Activated naive CD4-positive, alpha-beta T cell (primary cell): ENCODE results near the gene TNFRSF18.

ENCODE experiments used
- DNase-seq, 4 experiments: peaks; one replicate each; lab custom pipeline; 2025; lab: John Stamatoyannopoulos, UW

The TNFRSF18 gene

GRCh38 chr1:1228596-1229321 is 22.4 kb upstream of the TNFRSF18 start:
- no peak for DNase-seq

- no peak for DNase-seq
Measured at GRCh38 chr1:1228187-1228586, 21.8 kb upstream of the TNFRSF18 start.

- no peak for DNase-seq
Measured at GRCh38 chr1:1227386-1227785, 21.0 kb upstream of the TNFRSF18 start.

- no peak for DNase-seq
Measured at GRCh38 chr1:1226566-1227362, 20.4 kb upstream of the TNFRSF18 start.

- DNase-seq: no peak
Measured at GRCh38 chr1:1225913-1226312, 19.5 kb upstream of the TNFRSF18 start.

GRCh38 chr1:1225238-1225845 is 18.9 kb upstream of the TNFRSF18 start:
- no peak for DNase-seq

GRCh38 chr1:1223891-1224290 is 17.5 kb upstream of the TNFRSF18 start:
- DNase-seq: no peak

- DNase-seq: no peak
Measured at GRCh38 chr1:1223321-1223720, 16.9 kb upstream of the TNFRSF18 start.

- DNase-seq: no peak
Measured at GRCh38 chr1:1222575-1223225, 16.3 kb upstream of the TNFRSF18 start.

GRCh38 chr1:1221887-1222574 is 15.6 kb upstream of the TNFRSF18 start:
- DNase-seq: no peak

- no peak for DNase-seq
Measured at GRCh38 chr1:1220197-1220596, 13.8 kb upstream of the TNFRSF18 start.

GRCh38 chr1:1219341-1219740 is 12.9 kb upstream of the TNFRSF18 start:
- no peak for DNase-seq

GRCh38 chr1:1218524-1219200 is 12.3 kb upstream of the TNFRSF18 start:
- DNase-seq: no peak

- DNase-seq: no peak
Measured at GRCh38 chr1:1217621-1218523, 11.5 kb upstream of the TNFRSF18 start.

GRCh38 chr1:1216770-1217620 is 10.6 kb upstream of the TNFRSF18 start:
- DNase-seq: no peak

GRCh38 chr1:1215881-1216605 is 9.7 kb upstream of the TNFRSF18 start:
- DNase-seq: no peak

- no peak for DNase-seq
Measured at GRCh38 chr1:1215080-1215676, 8.8 kb upstream of the TNFRSF18 start.
